ENCODE data around the gene CREG1.

Gene CREG1

GRCh38 chr1:167515461-167515860 is 38.1 kb downstream of the CREG1 start:
- no peak overlapping the region for H3K4me3 ChIP-seq (ENCODE audit: insufficient read depth in 1 of 2, low read depth in 1 of 2, low read length in 2 of 2)
- H3K4me2 ChIP-seq (ENCODE audit: low read length, poor library complexity, severe bottlenecking): no peak overlapping the region
- no peak overlapping the region for H2BK120ac ChIP-seq (ENCODE audit: low read depth, low read length)
- H4K91ac ChIP-seq (ENCODE audit: low read length): no peak overlapping the region
- H4K8ac ChIP-seq (ENCODE audit: low read length): no peak overlapping the region
- no peaks in the 10 kb centered on the region for H3K9me3 ChIP-seq (ENCODE audit: control insufficient read depth, low read length)
- no peak overlapping the region for H2BK15ac ChIP-seq (ENCODE audit: low read depth, poor library complexity, severe bottlenecking)
- no peaks in the 10 kb centered on the region for H3K4me1 ChIP-seq (ENCODE audit: control insufficient read depth, insufficient read depth, low read depth, low read length)
- H3K23ac ChIP-seq (ENCODE audit: low read length in 2 of 2): no peak overlapping the region
- H3K27me3 ChIP-seq (ENCODE audit: control insufficient read depth in 1 of 2, insufficient read depth in 1 of 2, low read length in 2 of 2): peaks cover 25 to 31% of the 10 kb centered on the region in 2 experiments
- H3K9ac ChIP-seq (ENCODE audit: low read length): no peak overlapping the region
- H3K27ac ChIP-seq (ENCODE audit: low read length, poor library complexity, severe bottlenecking): no peak overlapping the region
- H3K36me3 ChIP-seq (ENCODE audit: control insufficient read depth in 1 of 2, insufficient read depth in 2 of 2, low read depth in 1 of 2, low read length in 2 of 2): no peaks in the 10 kb centered on the region
- 100% methylated on average over 1 of the region's 3 CpGs for WGBS
- no peak overlapping the region for H2BK5ac ChIP-seq (ENCODE audit: low read depth, low read length, poor library complexity, severe bottlenecking)
- no peaks in the 10 kb centered on the region for H3K79me1 ChIP-seq (replicated peaks; ENCODE audit: low read length, poor library complexity, severe bottlenecking)
- no peak overlapping the region for H2AFZ ChIP-seq (ENCODE audit: low read depth, low read length)
- no peak overlapping the region for H3K18ac ChIP-seq (ENCODE audit: low read depth in 1 of 2, low read length in 2 of 2)
- H2BK12ac ChIP-seq (ENCODE audit: low read length in 2 of 2): no peak overlapping the region
- H2AK5ac ChIP-seq (ENCODE audit: low read length, severe bottlenecking): no peak overlapping the region
- no peak overlapping the region for H3K14ac ChIP-seq (ENCODE audit: low read length in 2 of 2)
- no peak for DNase-seq
- no peak overlapping the region for H3K4ac ChIP-seq (ENCODE audit: low read depth in 1 of 2, low read length in 2 of 2)

- H3K4me2 ChIP-seq (ENCODE audit: low read length, poor library complexity, severe bottlenecking): no peak overlapping the region
- H3K9ac ChIP-seq (ENCODE audit: low read length): no peak overlapping the region
- no peak overlapping the region for H3K18ac ChIP-seq (ENCODE audit: low read depth in 1 of 2, low read length in 2 of 2)
- H3K27me3 ChIP-seq (ENCODE audit: control insufficient read depth in 1 of 2, insufficient read depth in 1 of 2, low read length in 2 of 2): peaks cover 18 to 36% of the 10 kb centered on the region in 2 experiments
- H3K9me3 ChIP-seq (ENCODE audit: control insufficient read depth, low read length): no peaks in the 10 kb centered on the region
- no peaks in the 10 kb centered on the region for H3K4me1 ChIP-seq (ENCODE audit: control insufficient read depth, insufficient read depth, low read depth, low read length)
- H3K36me3 ChIP-seq (ENCODE audit: control insufficient read depth in 1 of 2, insufficient read depth in 2 of 2, low read depth in 1 of 2, low read length in 2 of 2): no peaks in the 10 kb centered on the region
- H3K23ac ChIP-seq (ENCODE audit: low read length in 2 of 2): no peak overlapping the region
- H2AK5ac ChIP-seq (ENCODE audit: low read length, severe bottlenecking): no peak overlapping the region
- no peak overlapping the region for H3K14ac ChIP-seq (ENCODE audit: low read length in 2 of 2)
- no peak overlapping the region for H4K91ac ChIP-seq (ENCODE audit: low read length)
- no peak overlapping the region for H2BK15ac ChIP-seq (ENCODE audit: low read depth, poor library complexity, severe bottlenecking)
- H3K27ac ChIP-seq (ENCODE audit: low read length, poor library complexity, severe bottlenecking): no peak overlapping the region
- H3K4me3 ChIP-seq (ENCODE audit: insufficient read depth in 1 of 2, low read depth in 1 of 2, low read length in 2 of 2): no peak overlapping the region
- H2AFZ ChIP-seq (ENCODE audit: low read depth, low read length): no peak overlapping the region
- no peak overlapping the region for H2BK12ac ChIP-seq (ENCODE audit: low read length in 2 of 2)
- no peak for DNase-seq
- H3K79me1 ChIP-seq (replicated peaks; ENCODE audit: low read length, poor library complexity, severe bottlenecking): no peaks in the 10 kb centered on the region
- no peak overlapping the region for H2BK120ac ChIP-seq (ENCODE audit: low read depth, low read length)
- H3K4ac ChIP-seq (ENCODE audit: low read depth in 1 of 2, low read length in 2 of 2): no peak overlapping the region
- 95% methylated on average over 7 of the region's 9 CpGs for WGBS
- H2BK5ac ChIP-seq (ENCODE audit: low read depth, low read length, poor library complexity, severe bottlenecking): no peak overlapping the region
- H4K8ac ChIP-seq (ENCODE audit: low read length): no peak overlapping the region
Measured at GRCh38 chr1:167514288-167514687, 39.3 kb downstream of the CREG1 start.

GRCh38 chr1:167512046-167512654 is 41.4 kb downstream of the CREG1 start:
- no peak overlapping the region for H4K91ac ChIP-seq (ENCODE audit: low read length)
- H4K8ac ChIP-seq (ENCODE audit: low read length): no peak overlapping the region
- H2BK12ac ChIP-seq (ENCODE audit: low read length in 2 of 2): no peak overlapping the region
- H3K4me3 ChIP-seq (ENCODE audit: insufficient read depth in 1 of 2, low read depth in 1 of 2, low read length in 2 of 2): no peak overlapping the region
- no peak overlapping the region for H2BK120ac ChIP-seq (ENCODE audit: low read depth, low read length)
- peaks cover 13 to 30% of the 10 kb centered on the region in 2 experiments for H3K27me3 ChIP-seq (ENCODE audit: control insufficient read depth in 1 of 2, insufficient read depth in 1 of 2, low read length in 2 of 2)
- no peak overlapping the region for H3K27ac ChIP-seq (ENCODE audit: low read length, poor library complexity, severe bottlenecking)
- no peaks in the 10 kb centered on the region for H3K79me1 ChIP-seq (replicated peaks; ENCODE audit: low read length, poor library complexity, severe bottlenecking)
- no peaks in the 10 kb centered on the region for H3K36me3 ChIP-seq (ENCODE audit: control insufficient read depth in 1 of 2, insufficient read depth in 2 of 2, low read depth in 1 of 2, low read length in 2 of 2)
- H2AK5ac ChIP-seq (ENCODE audit: low read length, severe bottlenecking): no peak overlapping the region
- H3K9ac ChIP-seq (ENCODE audit: low read length): no peak overlapping the region
- no peak overlapping the region for H3K4ac ChIP-seq (ENCODE audit: low read depth in 1 of 2, low read length in 2 of 2)
- H3K18ac ChIP-seq (ENCODE audit: low read depth in 1 of 2, low read length in 2 of 2): no peak overlapping the region
- H3K14ac ChIP-seq (ENCODE audit: low read length in 2 of 2): no peak overlapping the region
- no peak overlapping the region for H2BK15ac ChIP-seq (ENCODE audit: low read depth, poor library complexity, severe bottlenecking)
- no peaks in the 10 kb centered on the region for H3K9me3 ChIP-seq (ENCODE audit: control insufficient read depth, low read length)
- H2BK5ac ChIP-seq (ENCODE audit: low read depth, low read length, poor library complexity, severe bottlenecking): no peak overlapping the region
- H3K4me1 ChIP-seq (ENCODE audit: control insufficient read depth, insufficient read depth, low read depth, low read length): no peaks in the 10 kb centered on the region
- no peak for DNase-seq
- H3K4me2 ChIP-seq (ENCODE audit: low read length, poor library complexity, severe bottlenecking): no peak overlapping the region
- no peak overlapping the region for H3K23ac ChIP-seq (ENCODE audit: low read length in 2 of 2)
- 75% methylated on average over 6 of the region's 7 CpGs for WGBS
- no peak overlapping the region for H2AFZ ChIP-seq (ENCODE audit: low read depth, low read length)

- Histone ChIP-seq H2BK5ac (ENCODE audit: low read depth, low read length, poor library complexity, severe bottlenecking) (no peak overlapping the region), H3K14ac (ENCODE audit: low read length in 2 of 2) (no peak overlapping the region), H3K23ac (ENCODE audit: low read length in 2 of 2) (no peak overlapping the region), H2AFZ (ENCODE audit: low read depth, low read length) (no peak overlapping the region), H2AK5ac (ENCODE audit: low read length, severe bottlenecking) (no peak overlapping the region), H3K4me3 (ENCODE audit: insufficient read depth in 1 of 2, low read depth in 1 of 2, low read length in 2 of 2) (no peak overlapping the region), H3K9me3 (ENCODE audit: control insufficient read depth, low read length) (no peaks in the 10 kb centered on the region), H2BK15ac (ENCODE audit: low read depth, poor library complexity, severe bottlenecking) (no peak overlapping the region), H4K8ac (ENCODE audit: low read length) (no peak overlapping the region), H2BK12ac (ENCODE audit: low read length in 2 of 2) (no peak overlapping the region), H3K79me1 (replicated peaks; ENCODE audit: low read length, poor library complexity, severe bottlenecking) (no peaks in the 10 kb centered on the region), H3K36me3 (ENCODE audit: control insufficient read depth in 1 of 2, insufficient read depth in 2 of 2, low read depth in 1 of 2, low read length in 2 of 2) (no peaks in the 10 kb centered on the region), H3K27me3 (ENCODE audit: control insufficient read depth in 1 of 2, insufficient read depth in 1 of 2, low read length in 2 of 2) (peaks cover 8 to 30% of the 10 kb centered on the region in 2 experiments), H4K91ac (ENCODE audit: low read length) (no peak overlapping the region), H3K18ac (ENCODE audit: low read depth in 1 of 2, low read length in 2 of 2) (no peak overlapping the region), H3K4me1 (ENCODE audit: control insufficient read depth, insufficient read depth, low read depth, low read length) (no peaks in the 10 kb centered on the region), H3K4me2 (ENCODE audit: low read length, poor library complexity, severe bottlenecking) (no peak overlapping the region), H3K9ac (ENCODE audit: low read length) (no peak overlapping the region), H3K27ac (ENCODE audit: low read length, poor library complexity, severe bottlenecking) (no peak overlapping the region), H2BK120ac (ENCODE audit: low read depth, low read length) (no peak overlapping the region), H3K4ac (ENCODE audit: low read depth in 1 of 2, low read length in 2 of 2) (no peak overlapping the region)
- no peak for DNase-seq
- WGBS: 90% methylated on average over 9 of the region's 11 CpGs
Measured at GRCh38 chr1:167511374-167511986, 42.1 kb downstream of the CREG1 start.

Measured in mesenchymal stem cell (in vitro differentiated cells and primary cell).